Fibroblast of villous mesenchyme (primary cell): ENCODE data around the gene RAD51B. TPM values are rescaled to one million over a fixed set of nuclear protein-coding genes. Genes with fewer than 3 reads are reported as not detected.

ENCODE experiments used
- DNase-seq: peaks from one replicate; pipeline ENCODE4 v3.0.0-alpha.2; 2010; ENCODE audit warnings: low read depth
- H3K4me3 ChIP-seq: 2 replicates; pipeline ENCODE4 v1.5.1; 2011; ENCODE audit warnings: low read depth, mild to moderate bottlenecking, low read length
- CTCF ChIP-seq: IDR thresholded peaks from 2 replicates; pipeline ENCODE4 v1.5.1; 2012; ENCODE audit warnings: low read depth, mild to moderate bottlenecking, low read length; ENCODE audit not compliant: insufficient read depth
- total RNA-seq: library from RNA; depleted of rRNA; stranded (reverse); fragments of >200 nt; gene quantifications from 2 replicates; pipeline ENCODE4 v1.2.3, GENCODE V29; 2012

The RAD51B gene
- total RNA-seq, 1 donor: 22.0 TPM

DNA sequence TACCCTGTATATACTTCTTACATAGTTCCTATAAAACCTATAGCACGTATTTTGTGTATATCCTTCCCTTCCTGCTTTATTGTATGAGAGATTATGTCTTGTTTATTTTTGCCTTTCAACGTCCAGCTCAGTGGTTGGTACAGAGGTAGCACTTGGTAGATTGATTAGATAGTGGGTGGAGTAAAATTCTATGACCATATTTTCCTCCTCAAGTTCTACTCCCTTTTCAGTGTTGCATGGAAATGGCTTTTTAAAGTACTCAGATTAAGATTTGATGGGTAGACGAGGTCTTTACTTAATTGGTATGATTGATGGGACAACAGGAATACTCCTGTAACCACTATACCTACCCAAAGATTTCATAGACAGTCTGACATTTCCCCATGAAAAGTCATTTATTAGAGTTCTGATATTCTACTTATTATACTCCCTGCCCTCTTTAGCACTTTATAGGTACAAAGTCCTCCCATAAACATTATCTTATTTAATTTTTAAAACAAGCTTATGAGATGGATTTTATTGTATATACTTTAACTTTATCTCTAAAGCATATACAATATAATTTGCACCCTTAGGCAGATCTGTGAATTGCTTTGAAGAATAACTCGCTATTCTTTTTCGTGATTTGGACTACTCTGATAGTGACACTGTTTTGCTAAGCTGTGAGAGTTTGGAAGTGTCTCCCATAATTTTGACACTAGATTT, 348.0 kb downstream of the RAD51B start:
- TF ChIP-seq CTCF: no peak
- peak; percentile 42 for DNase-seq
- H3K4me3 ChIP-seq: no peak overlapping the region

DNA sequence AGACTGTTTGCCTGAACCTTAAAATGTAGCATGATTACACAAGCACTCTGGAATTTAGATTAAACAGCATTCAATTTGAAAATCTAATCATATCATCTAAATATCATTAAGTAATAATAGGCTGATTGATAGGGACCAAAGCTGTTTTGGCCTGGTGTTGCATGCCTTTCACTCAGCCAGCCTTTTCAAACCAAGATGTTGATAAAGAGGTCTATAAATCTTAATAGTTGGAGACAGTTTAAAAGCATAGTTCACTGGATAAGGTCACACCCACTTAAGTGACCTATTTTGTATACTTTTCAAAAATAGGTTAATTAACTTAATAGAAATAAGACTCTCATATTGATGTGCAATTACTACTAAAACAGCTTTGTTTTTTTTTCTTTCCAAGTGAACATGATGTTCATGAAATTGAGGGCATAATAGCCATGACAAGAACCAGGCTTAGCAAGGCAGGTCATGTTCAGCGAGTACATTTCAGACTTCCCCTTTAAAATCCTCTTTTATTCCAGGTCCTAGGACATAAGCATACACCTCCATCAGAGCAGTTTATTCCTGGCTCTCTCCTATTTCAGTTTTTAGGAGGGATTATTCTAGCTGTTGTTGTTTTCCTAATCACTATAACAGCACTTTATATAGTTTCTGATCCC, 349.0 kb downstream of the RAD51B start:
- DNase-seq: no peak
- H3K4me3 ChIP-seq: no peak overlapping the region
- no peak for TF ChIP-seq CTCF

GRCh38 chr14:68172216-68172615, 352.6 kb downstream of the RAD51B start:
- no peak overlapping the region for H3K4me3 ChIP-seq
- no peak for TF ChIP-seq CTCF
- peak; percentile 19 for DNase-seq

- H3K4me3 ChIP-seq: no peak overlapping the region
- no peak for TF ChIP-seq CTCF
- DNase-seq: peak; percentile 27
These were observed 353.0 kb downstream of the RAD51B start for GRCh38 chr14:68172627-68173026.

DNA sequence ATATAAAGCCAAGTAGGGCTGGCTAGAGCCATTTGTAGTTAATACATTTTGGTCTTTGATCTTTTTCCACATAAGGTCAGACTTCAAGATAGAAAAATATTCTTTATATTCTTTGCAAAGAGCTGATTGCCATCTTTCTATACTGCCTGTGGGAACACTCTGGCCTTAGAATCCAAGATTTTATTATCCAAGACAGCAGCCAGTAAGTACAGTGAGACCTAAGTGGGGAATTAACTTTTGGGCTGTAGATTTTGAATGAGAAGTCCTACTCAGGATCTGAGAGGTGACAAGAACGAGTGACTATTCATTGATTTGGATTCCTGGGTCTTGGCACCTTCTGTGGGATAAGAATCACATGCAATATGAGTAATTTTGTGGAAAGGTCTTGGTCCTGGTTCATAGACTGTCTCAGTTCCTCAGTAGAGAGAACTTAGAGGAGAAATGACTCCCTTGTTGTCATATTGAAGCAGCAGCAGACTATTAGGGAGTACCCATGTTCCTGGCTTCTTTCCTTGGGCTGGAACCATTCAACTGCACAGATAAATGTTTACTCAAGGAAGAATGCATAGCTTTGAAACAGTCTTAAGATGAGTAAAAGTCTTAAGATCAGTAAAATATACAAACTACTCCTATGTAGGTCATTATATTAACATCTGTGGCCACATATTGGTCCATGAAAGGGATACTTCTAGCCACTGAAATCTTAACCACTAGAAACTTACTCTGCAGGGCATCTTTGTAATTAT, 353.8 kb downstream of the RAD51B start:
- no peak for TF ChIP-seq CTCF
- H3K4me3 ChIP-seq: no peak overlapping the region
- DNase-seq: peak; percentile 69

GRCh38 chr14:68174446-68174845, 354.9 kb downstream of the RAD51B start:
- no peak for DNase-seq
- TF ChIP-seq CTCF: no peak
- H3K4me3 ChIP-seq: no peak overlapping the region
